ENCODE data around the gene MTX3. TPM values are rescaled to one million over a fixed set of nuclear protein-coding genes. Genes with fewer than 3 reads are reported as not detected.

Gene MTX3
- total RNA-seq, 6 experiments from 2014 or later, result 4.4 to 9.1 (median 6.9) TPM

GRCh38 chr5:80008995-80009765 lies 18.1 kb upstream of the MTX3 start:
- intact Hi-C loops (cut with DNase I), result no loop called here
- ATAC-seq, result no peak
- H3K4me3 ChIP-seq, result no peak overlapping the region
- TF ChIP-seq CTCF (IDR thresholded peaks at IDR 0.05), result no peak
- no peak for TF ChIP-seq POLR2A (IDR thresholded peaks at IDR 0.05)
- H3K27ac ChIP-seq, result no peak overlapping the region
- DNase-seq, result no peak
- H3K36me3 ChIP-seq, result no peaks in the 10 kb centered on the region
- no peaks in the 10 kb centered on the region for H3K4me1 ChIP-seq
- WGBS (ENCODE audit: insufficient coverage, low coverage, low lambda C conversion rate, missing lambda C conversion rate), result 77% methylated on average over 4 of the region's 4 CpGs
- H3K27me3 ChIP-seq, result no peaks in the 10 kb centered on the region
- H3K9me3 ChIP-seq, result no peaks in the 10 kb centered on the region

- intact Hi-C loops (cut with DNase I), result no loop called here
- Histone ChIP-seq H3K36me3 (no peaks in the 10 kb centered on the region), H3K27ac (no peak overlapping the region), H3K4me1 (no peaks in the 10 kb centered on the region), H3K4me3 (no peak overlapping the region), H3K9me3 (no peaks in the 10 kb centered on the region), H3K27me3 (no peaks in the 10 kb centered on the region)
- TF ChIP-seq POLR2A (IDR thresholded peaks at IDR 0.05), result no peak
- no peak for TF ChIP-seq CTCF (IDR thresholded peaks at IDR 0.05)
- DNase-seq (no peak), ATAC-seq (no peak)
- WGBS (ENCODE audit: insufficient coverage, low coverage, low lambda C conversion rate, missing lambda C conversion rate), result 95% methylated on average over 1 of the region's 1 CpG
Measured at GRCh38 chr5:80002677-80003076, 11.6 kb upstream of the MTX3 start.

GRCh38 chr5:79999722-80000121 lies 8.7 kb upstream of the MTX3 start:
- TF ChIP-seq CTCF (IDR thresholded peaks at IDR 0.05) (no peak), POLR2A (IDR thresholded peaks at IDR 0.05) (no peak)
- no peak for ATAC-seq
- intact Hi-C loops (cut with DNase I), result no loop called here

GRCh38 chr5:79992891-79993657 lies 2.0 kb upstream of the MTX3 start:
- Histone ChIP-seq H3K4me3 (no peak overlapping the region), H3K4me1 (peaks cover 0 to 8% (median 0%) of the 10 kb centered on the region in 4 donors), H3K27ac (no peak overlapping the region), H3K27me3 (no peaks in the 10 kb centered on the region), H3K36me3 (peaks cover 0 to 3% (median under 1%) of the 10 kb centered on the region in 4 donors), H3K9me3 (no peaks in the 10 kb centered on the region)
- ATAC-seq (no peak), DNase-seq (no peak)
- WGBS (ENCODE audit: insufficient coverage, low coverage, low lambda C conversion rate, missing lambda C conversion rate), result 80% methylated on average over 2 of the region's 2 CpGs
- intact Hi-C loops (cut with DNase I), result no loop called here
- TF ChIP-seq POLR2A (IDR thresholded peaks at IDR 0.05) (no peak), CTCF (IDR thresholded peaks at IDR 0.05) (no peak)

More at GRCh38 chr5:79999722-80000121, 8.7 kb upstream of the MTX3 start:
- WGBS (ENCODE audit: insufficient coverage, low coverage, low lambda C conversion rate, missing lambda C conversion rate), result 100% methylated on average over 1 of the region's 1 CpG
- Histone ChIP-seq H3K27me3 (no peaks in the 10 kb centered on the region), H3K27ac (no peak overlapping the region), H3K36me3 (no peaks in the 10 kb centered on the region), H3K4me3 (no peak overlapping the region), H3K9me3 (no peaks in the 10 kb centered on the region), H3K4me1 (no peaks in the 10 kb centered on the region)
- DNase-seq, result no peak
